HepG2 (cell line): Measurements from ENCODE around the gene MAPK13. TPM values are rescaled to one million over a fixed set of nuclear protein-coding genes. Genes with fewer than 3 reads are reported as not detected.

Source experiments
- AGO1 ChIP-seq: fragments of 200-400 bp; formaldehyde crosslinking; IDR thresholded peaks from 2 replicates; pipeline ENCODE4 v1.6.1; 2017; ENCODE audit warnings: mild to moderate bottlenecking, low read depth, low read length, moderate library complexity; ENCODE audit not compliant: poor library complexity, severe bottlenecking
- ATAD3A ChIP-seq: sonication (generic); formaldehyde crosslinking; IDR thresholded peaks from 2 replicates; pipeline ENCODE4 v1.4.0; 2020; ENCODE audit warnings: missing genetic modification reagents
- ATF1 ChIP-seq: IDR thresholded peaks from 2 replicates; pipeline ENCODE4 v1.6.1; 2016; ENCODE audit warnings: mild to moderate bottlenecking, control low read depth
- BHLHE40 ChIP-seq: IDR thresholded peaks from 2 replicates; pipeline ENCODE4 v1.6.1; 2011; ENCODE audit warnings: low read length, improper control_type of control experiment
- BORCS8-MEF2B ChIP-seq: sonication (generic); formaldehyde crosslinking; IDR thresholded peaks from 2 replicates; pipeline ENCODE4 v1.8.0; 2022; ENCODE audit warnings: mild to moderate bottlenecking, missing genetic modification reagents
- CTCF ChIP-seq: sonication (generic); formaldehyde crosslinking; IDR thresholded peaks from 2 replicates; pipeline ENCODE4 v1.5.0; 2020; ENCODE audit warnings: mild to moderate bottlenecking, missing genetic modification reagents, moderate library complexity
- DNMT3B ChIP-seq: conservative IDR thresholded peaks from 2 replicates; pipeline ENCODE4 v1.6.1; 2016; ENCODE audit warnings: missing biosample characterization, control low read depth
- EP300 ChIP-seq, 3 experiments: sonication (generic) in 1 of 3; formaldehyde crosslinking in 1 of 3; IDR thresholded peaks; 2 replicates each; pipeline versions ENCODE4 v1.5.1 to v1.6.1; 2011 to 2020; ENCODE audit warnings: low read depth in 2 of 3, low read length in 2 of 3, borderline replicate concordance in 1 of 3, improper control_type of control experiment in 1 of 3, mild to moderate bottlenecking in 1 of 3, missing genetic modification reagents in 1 of 3, moderate library complexity in 1 of 3
- ETV5 ChIP-seq: IDR thresholded peaks from 2 replicates; pipeline ENCODE4 v1.6.1; 2018; ENCODE audit warnings: missing biosample characterization, missing genetic modification reagents, inconsistent platforms, borderline replicate concordance
- FOSL2 ChIP-seq: sonication (generic); formaldehyde crosslinking; IDR thresholded peaks from 2 replicates; pipeline ENCODE4 v1.4.0; 2020; ENCODE audit warnings: missing genetic modification reagents
- FOXA1 ChIP-seq, 2 experiments: fragments of 450-650 bp in 1 of 2; sonication (generic) in 1 of 2; formaldehyde crosslinking in 1 of 2; IDR thresholded peaks; 2 replicates each; pipeline versions ENCODE4 v1.4.0 to v1.6.1; 2016 to 2020; ENCODE audit warnings: missing genetic modification reagents in 1 of 2
- GATAD2A ChIP-seq: IDR thresholded peaks from 2 replicates; pipeline ENCODE4 v1.6.1; 2016
- HIVEP1 ChIP-seq: sonication (generic); formaldehyde crosslinking; IDR thresholded peaks from 2 replicates; pipeline ENCODE4 v1.4.0; 2020; ENCODE audit warnings: mild to moderate bottlenecking, missing genetic modification reagents
- IKZF5 ChIP-seq: IDR thresholded peaks from 2 replicates; pipeline ENCODE4 v1.6.1; 2018; ENCODE audit warnings: missing genetic modification reagents, mild to moderate bottlenecking, missing compliant biosample characterization
- JUNB ChIP-seq: sonication (generic); formaldehyde crosslinking; IDR thresholded peaks from 2 replicates; pipeline ENCODE4 v1.8.0; 2022; ENCODE audit warnings: missing genetic modification reagents, mild to moderate bottlenecking, borderline replicate concordance
- KAT7 ChIP-seq: IDR thresholded peaks from 2 replicates; pipeline ENCODE4 v1.6.1; 2018; ENCODE audit warnings: borderline replicate concordance, missing compliant biosample characterization
- KAT8 ChIP-seq: IDR thresholded peaks from 2 replicates; pipeline ENCODE4 v1.6.1; 2016; ENCODE audit warnings: missing genetic modification reagents, missing compliant biosample characterization
- KLF9 ChIP-seq: IDR thresholded peaks from 2 replicates; pipeline ENCODE4 v1.6.1; 2016; ENCODE audit warnings: low read depth
- MEIS2 ChIP-seq: sonication (generic); formaldehyde crosslinking; IDR thresholded peaks from 2 replicates; pipeline ENCODE4 v1.9.0; 2021; ENCODE audit warnings: mild to moderate bottlenecking, missing genetic modification reagents
- NFE2 ChIP-seq: sonication (generic); formaldehyde crosslinking; IDR thresholded peaks from 2 replicates; pipeline ENCODE4 v1.4.0; 2020; ENCODE audit warnings: missing genetic modification reagents
- NFE2L2 ChIP-seq: fragments of 150-350 bp; IDR thresholded peaks from 2 replicates; pipeline ENCODE4 v1.6.1; 2014; ENCODE audit warnings: low read length
- PHF21A ChIP-seq: sonication (generic); formaldehyde crosslinking; IDR thresholded peaks from 2 replicates; pipeline ENCODE4 v1.5.0; 2020; ENCODE audit warnings: mild to moderate bottlenecking, missing genetic modification reagents
- RARA ChIP-seq: IDR thresholded peaks from 2 replicates; pipeline ENCODE4 v1.6.1; 2016; ENCODE audit warnings: missing genetic modification reagents, missing compliant biosample characterization
- SOX5 ChIP-seq: IDR thresholded peaks from 2 replicates; pipeline ENCODE4 v1.6.1; 2016; ENCODE audit warnings: borderline replicate concordance
- ZBTB38 ChIP-seq: sonication (generic); formaldehyde crosslinking; IDR thresholded peaks from 2 replicates; pipeline ENCODE4 v1.5.1; 2020; ENCODE audit warnings: mild to moderate bottlenecking, missing genetic modification reagents
- ZFX ChIP-seq: sonication (generic); formaldehyde crosslinking; IDR thresholded peaks from 2 replicates; pipeline ENCODE4 v1.4.0; 2020; ENCODE audit warnings: mild to moderate bottlenecking, low read depth, missing genetic modification reagents, moderate library complexity
- ZMYM3 ChIP-seq: sonication (generic); formaldehyde crosslinking; IDR thresholded peaks from 2 replicates; pipeline ENCODE4 v1.5.1; 2020; ENCODE audit warnings: mild to moderate bottlenecking, missing genetic modification reagents
- ZNF451 ChIP-seq: sonication (generic); formaldehyde crosslinking; IDR thresholded peaks from 2 replicates; pipeline ENCODE4 v1.5.0; 2020; ENCODE audit warnings: mild to moderate bottlenecking, missing genetic modification reagents
- ZNF501 ChIP-seq: sonication (generic); formaldehyde crosslinking; IDR thresholded peaks from 2 replicates; pipeline ENCODE4 v1.5.1; 2020; ENCODE audit warnings: mild to moderate bottlenecking, moderate library complexity, missing genetic modification reagents
- ZNF546 ChIP-seq: sonication (generic); formaldehyde crosslinking; conservative IDR thresholded peaks from 2 replicates; pipeline ENCODE4 v1.8.1; 2023; ENCODE audit warnings: mild to moderate bottlenecking, missing genetic modification reagents
- ZNF614 ChIP-seq: IDR thresholded peaks from 2 replicates; pipeline ENCODE4 v1.6.1; 2018; ENCODE audit warnings: missing biosample characterization, missing genetic modification reagents, inconsistent platforms, borderline replicate concordance
- polyA plus RNA-seq, 8 experiments: library from polyadenylated mRNA; depleted of rRNA in 3 of 8; stranded (reverse) in 7 of 8; unstranded in 1 of 8; fragments of >200 nt; fragmentation: Illumina TruSeq in 4 of 8; extraction: Trizol in 4 of 8; gene quantifications; 2 replicates each; pipeline versions ENCODE4 v1.2.1 to v1.2.3, GENCODE V29; 2011 to 2016; ENCODE audit warnings: low read depth in 4 of 8, missing spikeins in 1 of 8, mixed read lengths in 1 of 8; ENCODE audit not compliant: insufficient read depth in 1 of 8
- total RNA-seq, 5 experiments: library from RNA; depleted of rRNA; stranded (reverse); fragments of >200 nt; fragmentation: Illumina TruSeq; extraction: Trizol; gene quantifications; 2 replicates each; pipeline ENCODE4 v1.2.3, GENCODE V29; 2016; ENCODE audit warnings: low read depth in 1 of 5

The MAPK13 gene
- total and polyA plus RNA-seq, 2 of the 13 experiments (the other 11 are each of a cell fraction or from before 2014, with no cell fraction given) = 12.7 to 43.4 TPM

GRCh38 chr6:36127462-36128016 is 2.8 kb upstream of the MAPK13 start (continued):
- TF ChIP-seq CTCF (CRISPR knock-in tag) (peak; percentile 10; the same call in 1 of the 2 replicates), NFE2 (CRISPR knock-in tag) (peak; percentile 61; the same call in 1 of the 2 replicates), JUNB (CRISPR knock-in tag) (peak; percentile 68; the same call in 1 of the 2 replicates), HIVEP1 (CRISPR knock-in tag) (peak; percentile 48; the same call in 1 of the 2 replicates), ZNF614 (CRISPR knock-in tag) (peak; percentile 89; the same call in 1 of the 2 replicates), AGO1 (no peak), ATAD3A (CRISPR knock-in tag) (no peak), IKZF5 (CRISPR knock-in tag) (peak; percentile 75; the same call in 1 of the 2 replicates), ZNF546 (CRISPR knock-in tag) (no peak), KAT7 (0 out of 2 replicates have a peak, but pooled peaks have one; percentile 68), KLF9 (CRISPR knock-in tag) (no peak), RARA (CRISPR knock-in tag) (peak; percentile 90), ATF1 (no peak), SOX5 (CRISPR knock-in tag) (peak; percentile 62; the same call in 1 of the 2 replicates), BORCS8-MEF2B (CRISPR knock-in tag) (0 out of 2 replicates have a peak, but pooled peaks have one; percentile 42), MEIS2 (CRISPR knock-in tag) (peak; percentile 50; the same call in 1 of the 2 replicates), ZFX (CRISPR knock-in tag) (peak; percentile 63), NFE2L2 (no peak), ZMYM3 (CRISPR knock-in tag) (peak; percentile 62; the same call in 1 of the 2 replicates), FOXA1 (IDR thresholded peaks at IDR 0.05) (no peak), FOXA1 (CRISPR knock-in tag; IDR thresholded peaks at IDR 0.05) (peak; percentile 35; the same call in 1 of the 2 replicates), ETV5 (peak; percentile 100), PHF21A (peak; percentile 43; the same call in 1 of the 2 replicates), DNMT3B (CRISPR knock-in tag) (0 out of 2 replicates have a peak, but pooled peaks have one; percentile 31), FOSL2 (CRISPR knock-in tag) (peak; percentile 98), ZNF501 (CRISPR knock-in tag) (peak; percentile 64), ZNF451 (CRISPR knock-in tag) (no peak), EP300 (IDR thresholded peaks at IDR 0.05; ENCODE audit: low read depth in 2 of 2, low read length in 2 of 2) (peak in 1 of 2 experiments; percentile 65; a peak in 2 of 4 replicates), EP300 (CRISPR knock-in tag; IDR thresholded peaks at IDR 0.05; ENCODE audit: borderline replicate concordance) (peak; percentile 89), GATAD2A (CRISPR knock-in tag) (peak; percentile 94), ZBTB38 (CRISPR knock-in tag) (peak; percentile 60; the same call in 1 of the 2 replicates), KAT8 (CRISPR knock-in tag) (peak; percentile 73), BHLHE40 (peak; percentile 46; the same call in 1 of the 2 replicates)
